HepG2 (cell line): ENCODE data around the gene UNG. TPM values are rescaled to one million over a fixed set of nuclear protein-coding genes. Genes with fewer than 3 reads are reported as not detected.

Experiments used
- ATAC-seq: fragments of 200-7000 bp; cut with Tn5 transposase; 3 replicates; pipeline ENCODE4 v1.9.1; 2020; ENCODE audit warnings: mild to moderate bottlenecking, moderate library complexity
- BruUV-seq: library from RNA; stranded (reverse); fragments of 400-500 nt; replicated peaks from 2 replicates; lab custom pipeline; 2021; lab: Mats Ljungman, UMichigan
- CTCF ChIA-PET: fragments of 300-600 bp; formaldehyde crosslinking; extraction: SDS; loops from one replicate; lab custom pipeline; 2021; ENCODE audit warnings: low total read pairs, inconsistent platforms, low intra/inter-chr PET ratio; lab: Yijun Ruan, JAX
- POLR2A ChIA-PET: fragments of 350-600 bp; sonication (Branson Sonifier 250); formaldehyde crosslinking; loops from one replicate; lab custom pipeline; 2020; ENCODE audit warnings: antibody characterized with exemption, inconsistent platforms; lab: Yijun Ruan, JAX
- DNase-seq: peaks from one replicate; pipeline ENCODE4 v3.0.0-alpha.2; 2015; ENCODE audit warnings: low spot score
- FAIRE-seq: peaks from 3 replicates; lab custom pipeline; 2011; peaks lifted over from hg19 to GRCh38; lab: Jason Lieb, UNC
- H2AFZ ChIP-seq: one replicate; pipeline ENCODE4 v1.6.1; 2011; ENCODE audit warnings: low read length, inconsistent platforms
- H3K27ac ChIP-seq: fragments of 300-600 bp; 3 replicates; pipeline ENCODE4 v1.8.0; 2011; ENCODE audit warnings: mixed run types, mild to moderate bottlenecking, mixed read lengths, low read length, inconsistent platforms; ENCODE audit not compliant: insufficient read depth; ENCODE audit errors: extremely low read length
- H3K27me3 ChIP-seq, 2 experiments: fragments of 200-600 bp in 1 of 2; 2 replicates in 1 of 2; 3 replicates in 1 of 2; pipeline versions ENCODE4 v1.6.0 to v1.8.0; 2011; ENCODE audit warnings: low read length in 2 of 2, mild to moderate bottlenecking in 2 of 2, moderate library complexity in 2 of 2, inconsistent platforms in 1 of 2; ENCODE audit not compliant: insufficient read depth in 2 of 2, control insufficient read depth in 1 of 2
- H3K36me3 ChIP-seq, 2 experiments: fragments of 200-600 bp in 1 of 2; replicated peaks in 1 of 2; 2 replicates in 1 of 2; 3 replicates in 1 of 2; pipeline versions ENCODE4 v1.5.1 to v1.8.0; 2011; ENCODE audit warnings: low read length in 2 of 2, inconsistent platforms in 1 of 2; ENCODE audit not compliant: insufficient read depth in 2 of 2, control insufficient read depth in 1 of 2
- H3K4me1 ChIP-seq: 2 replicates; pipeline ENCODE4 v1.5.1; 2012; ENCODE audit warnings: low read length, inconsistent platforms; ENCODE audit not compliant: insufficient read depth
- H3K4me2 ChIP-seq: 2 replicates; pipeline ENCODE4 v1.6.0; 2011; ENCODE audit warnings: low read depth, low read length, inconsistent platforms
- H3K4me3 ChIP-seq, 3 experiments: fragments of 200-600 bp in 1 of 3; sonication (generic), shearing (Covaris generic) in 1 of 3; replicated peaks in 1 of 3; 2 replicates each; pipeline ENCODE4 v1.5.1; 2011 to 2016; ENCODE audit warnings: low read length in 3 of 3, inconsistent platforms in 2 of 3, low read depth in 2 of 3, mild to moderate bottlenecking in 2 of 3, control low read depth in 1 of 3, mixed read lengths in 1 of 3; ENCODE audit not compliant: insufficient read depth in 1 of 3
- H3K79me2 ChIP-seq: one replicate; pipeline ENCODE4 v1.6.1; 2011; ENCODE audit warnings: low read length, inconsistent platforms; ENCODE audit not compliant: insufficient read depth
- H3K9ac ChIP-seq: 2 replicates; pipeline ENCODE4 v1.6.0; 2011; ENCODE audit warnings: mild to moderate bottlenecking, low read depth, low read length, inconsistent platforms; ENCODE audit not compliant: insufficient read depth
- H3K9me3 ChIP-seq: 2 replicates; pipeline ENCODE4 v1.5.1; 2012; ENCODE audit warnings: mild to moderate bottlenecking, low read length
- H4K20me1 ChIP-seq: 2 replicates; pipeline ENCODE4 v1.6.0; 2011; ENCODE audit warnings: inconsistent platforms, mild to moderate bottlenecking, low read length, moderate library complexity; ENCODE audit not compliant: insufficient read depth
- CEBPB ChIP-seq: IDR thresholded peaks from 2 replicates; pipeline ENCODE4 v1.6.1; 2011; ENCODE audit warnings: low read depth, low read length, improper control_type of control experiment, borderline replicate concordance
- HNRNPK ChIP-seq: fragments of 200-400 bp; formaldehyde crosslinking; IDR thresholded peaks from 2 replicates; pipeline ENCODE4 v1.6.1; 2018; ENCODE audit warnings: low read length, low read depth, moderate library complexity, mild to moderate bottlenecking; ENCODE audit not compliant: poor library complexity, severe bottlenecking
- TAF1 ChIP-seq: sonication (generic); formaldehyde crosslinking; IDR thresholded peaks from 2 replicates; pipeline ENCODE4 v1.4.0; 2020; ENCODE audit warnings: missing genetic modification reagents
- ZFP37 ChIP-seq: sonication (generic); formaldehyde crosslinking; IDR thresholded peaks from 2 replicates; pipeline ENCODE4 v1.4.0; 2020; ENCODE audit warnings: missing genetic modification reagents, borderline replicate concordance
- ZKSCAN1 ChIP-seq: fragments of 150-350 bp; IDR thresholded peaks from 2 replicates; pipeline ENCODE4 v1.6.1; 2014; ENCODE audit warnings: low read length
- ZMYM3 ChIP-seq: sonication (generic); formaldehyde crosslinking; IDR thresholded peaks from 2 replicates; pipeline ENCODE4 v1.5.1; 2020; ENCODE audit warnings: mild to moderate bottlenecking, missing genetic modification reagents
- ZNF501 ChIP-seq: sonication (generic); formaldehyde crosslinking; IDR thresholded peaks from 2 replicates; pipeline ENCODE4 v1.5.1; 2020; ENCODE audit warnings: mild to moderate bottlenecking, moderate library complexity, missing genetic modification reagents
- WGBS: methylation state at CpG from one replicate; pipeline ENCODE4 v1.1.6; 2017; ENCODE audit warnings: low lambda C conversion rate; 5-methylcytosine and 5-hydroxymethylcytosine counted together
- in situ Hi-C: cut with HindIII; loops from 2 replicates; pipeline ENCODE4 v1.10.0; 2017; ENCODE audit warnings: low pct_unique_long_range_greater_than_20kb; ENCODE audit not compliant: extremely low pct_ligation_motif_present
- intact Hi-C: fragments of 100-400 bp; cut with micrococcal nuclease; formaldehyde crosslinking; loops from one replicate; pipeline ENCODE4 v1.10.0; 2022; ENCODE audit not compliant: unreplicated experiment
- polyA plus RNA-seq, 8 experiments: library from polyadenylated mRNA; depleted of rRNA in 3 of 8; stranded (reverse) in 7 of 8; unstranded in 1 of 8; fragments of >200 nt; fragmentation: Illumina TruSeq in 4 of 8; extraction: Trizol in 4 of 8; gene quantifications; 2 replicates each; pipeline versions ENCODE4 v1.2.1 to v1.2.3, GENCODE V29; 2011 to 2016; ENCODE audit warnings: low read depth in 4 of 8, missing spikeins in 1 of 8, mixed read lengths in 1 of 8; ENCODE audit not compliant: insufficient read depth in 1 of 8
- total RNA-seq, 5 experiments: library from RNA; depleted of rRNA; stranded (reverse); fragments of >200 nt; fragmentation: Illumina TruSeq; extraction: Trizol; gene quantifications; 2 replicates each; pipeline ENCODE4 v1.2.3, GENCODE V29; 2016; ENCODE audit warnings: low read depth in 1 of 5
- TF ChIP-seq, protein P1 (sequence below): sonication (generic); formaldehyde crosslinking; IDR thresholded peaks from 2 replicates; pipeline ENCODE4 v1.8.0; 2022; ENCODE audit warnings: mild to moderate bottlenecking, missing genetic modification reagents
- TF ChIP-seq, protein P2 (sequence below): sonication (generic); formaldehyde crosslinking; IDR thresholded peaks from 2 replicates; pipeline ENCODE4 v1.5.0; 2020; ENCODE audit warnings: missing genetic modification reagents
- TF ChIP-seq, protein P3 (sequence below): sonication (generic); formaldehyde crosslinking; IDR thresholded peaks from 2 replicates; pipeline ENCODE4 v1.4.0; 2020; ENCODE audit warnings: missing genetic modification reagents, borderline replicate concordance
- TF ChIP-seq, protein P4 (sequence below), 2 experiments: fragments of 450-650 bp in 1 of 2; sonication (generic) in 1 of 2; formaldehyde crosslinking; IDR thresholded peaks; 2 replicates each; pipeline versions ENCODE4 v1.5.0 to v1.8.0; 2020 to 2022; ENCODE audit warnings: mild to moderate bottlenecking in 1 of 2, missing genetic modification reagents in 1 of 2

UNG gene
- total and polyA plus RNA-seq, 2 of the 13 experiments (the other 11 are each of a cell fraction or from before 2014, with no cell fraction given): 23.3 to 114 TPM

DNA sequence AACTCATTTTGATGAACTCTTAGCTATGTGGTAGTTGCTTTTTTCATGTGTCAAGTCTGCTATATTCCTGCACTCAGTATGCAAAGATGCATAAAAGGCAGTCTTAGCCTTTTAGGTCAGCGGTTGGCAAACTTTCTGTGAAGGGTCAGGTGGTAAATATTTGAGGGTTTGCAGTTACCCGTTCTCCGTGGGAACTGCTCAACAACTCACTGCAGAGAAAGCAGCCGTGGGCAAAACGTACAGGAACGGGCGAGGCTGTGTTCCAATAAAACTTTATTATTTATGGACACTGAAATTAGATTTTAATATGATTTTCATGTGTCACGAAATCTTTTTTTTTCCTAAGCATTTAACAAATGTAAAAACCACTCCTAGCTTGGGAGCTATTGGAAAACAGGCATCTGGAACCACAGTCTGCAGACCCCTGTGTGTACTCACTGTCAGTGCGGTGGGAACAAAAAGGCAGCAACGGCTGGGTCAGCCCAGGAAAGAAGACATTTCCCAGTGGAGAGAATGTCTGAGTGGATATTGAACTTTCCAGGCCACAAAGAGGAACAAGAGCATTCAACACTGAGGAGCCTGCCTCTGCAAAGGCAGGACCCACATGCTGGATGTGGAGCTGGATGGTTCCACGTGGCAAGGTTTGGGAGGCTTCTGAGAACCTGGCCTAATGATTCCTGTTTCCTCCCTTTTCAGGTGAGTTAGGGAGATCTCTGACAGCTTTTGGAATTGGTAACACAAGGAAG, 15.5 kb downstream of the UNG start (continued):
- TF ChIP-seq, protein P1, sequence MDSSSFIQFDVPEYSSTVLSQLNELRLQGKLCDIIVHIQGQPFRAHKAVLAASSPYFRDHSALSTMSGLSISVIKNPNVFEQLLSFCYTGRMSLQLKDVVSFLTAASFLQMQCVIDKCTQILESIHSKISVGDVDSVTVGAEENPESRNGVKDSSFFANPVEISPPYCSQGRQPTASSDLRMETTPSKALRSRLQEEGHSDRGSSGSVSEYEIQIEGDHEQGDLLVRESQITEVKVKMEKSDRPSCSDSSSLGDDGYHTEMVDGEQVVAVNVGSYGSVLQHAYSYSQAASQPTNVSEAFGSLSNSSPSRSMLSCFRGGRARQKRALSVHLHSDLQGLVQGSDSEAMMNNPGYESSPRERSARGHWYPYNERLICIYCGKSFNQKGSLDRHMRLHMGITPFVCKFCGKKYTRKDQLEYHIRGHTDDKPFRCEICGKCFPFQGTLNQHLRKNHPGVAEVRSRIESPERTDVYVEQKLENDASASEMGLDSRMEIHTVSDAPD (CRISPR knock-in tag): no peak
- no peak for TF ChIP-seq CEBPB
- TF ChIP-seq, protein P2, sequence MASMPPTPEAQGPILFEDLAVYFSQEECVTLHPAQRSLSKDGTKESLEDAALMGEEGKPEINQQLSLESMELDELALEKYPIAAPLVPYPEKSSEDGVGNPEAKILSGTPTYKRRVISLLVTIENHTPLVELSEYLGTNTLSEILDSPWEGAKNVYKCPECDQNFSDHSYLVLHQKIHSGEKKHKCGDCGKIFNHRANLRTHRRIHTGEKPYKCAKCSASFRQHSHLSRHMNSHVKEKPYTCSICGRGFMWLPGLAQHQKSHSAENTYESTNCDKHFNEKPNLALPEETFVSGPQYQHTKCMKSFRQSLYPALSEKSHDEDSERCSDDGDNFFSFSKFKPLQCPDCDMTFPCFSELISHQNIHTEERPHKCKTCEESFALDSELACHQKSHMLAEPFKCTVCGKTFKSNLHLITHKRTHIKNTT (CRISPR knock-in tag): no peak

DNA sequence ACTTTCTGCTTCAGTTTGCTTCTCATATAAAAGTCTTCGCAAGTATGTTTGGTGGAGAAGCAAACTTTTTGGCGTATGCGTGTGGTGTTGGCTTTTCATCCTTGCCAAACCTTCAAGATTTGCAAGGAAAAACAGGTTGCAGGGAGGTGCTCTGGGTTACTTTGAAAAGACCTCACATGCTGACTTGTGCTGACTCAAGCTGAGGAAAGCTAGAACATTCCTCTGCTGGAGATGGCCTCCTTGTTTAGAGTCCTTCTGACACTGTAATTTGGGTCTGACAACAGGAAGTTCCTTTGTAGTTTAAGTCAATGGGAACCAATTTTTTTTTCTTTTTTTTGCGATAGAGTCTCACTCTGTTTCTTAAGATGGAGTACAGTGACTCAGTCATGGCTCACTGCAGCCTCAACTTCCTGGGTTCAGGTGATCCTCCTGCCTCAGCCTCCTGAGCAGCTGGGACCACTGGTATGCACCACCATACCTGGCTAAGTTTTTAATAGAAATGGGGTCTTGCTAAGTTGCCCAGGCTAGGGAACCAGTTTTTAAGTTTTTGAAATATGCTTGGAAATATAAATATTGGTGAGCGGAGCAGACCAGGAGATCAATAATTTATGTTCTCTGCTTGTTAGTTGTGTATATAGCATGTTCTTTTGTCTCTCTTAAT, 16.4 kb downstream of the UNG start:
- Histone ChIP-seq H3K4me1 (peaks cover 81% of the 10 kb centered on the region), H3K36me3 (peaks cover under 1 to 3% of the 10 kb centered on the region in 2 experiments; a peak in 3 of 5 replicates), H3K4me3 (peak overlapping the region in 1 of 3 experiments; percentile 56; a peak in 1 of 6 replicates), H3K27ac (peak overlapping the region; percentile 79), H3K4me2 (peak overlapping the region; percentile 74), H3K9me3 (no peaks in the 10 kb centered on the region), H2AFZ (no peak overlapping the region), H3K79me2 (peaks cover 13% of the 10 kb centered on the region), H3K27me3 (no peaks in the 10 kb centered on the region), H4K20me1 (no peaks in the 10 kb centered on the region), H3K9ac (peak overlapping the region; percentile 66)
- CTCF ChIA-PET: no interaction called here
- no peak for ATAC-seq
- no peak for FAIRE-seq
- WGBS: 93% methylated on average over 5 of the region's 5 CpGs
- BruUV-seq: no TSS peak
- POLR2A ChIA-PET: interaction anchor here (1.0 to 1.7 kb wide), 3 partner anchors 16 to 85 kb away, joined by 3 to 6 read pairs (median 3); no protein-coding TSS in a partner anchor
- peak; percentile 5 for DNase-seq
- intact Hi-C loops (no loop called here), in situ Hi-C loops (no loop called here)
- TF ChIP-seq ZKSCAN1: no peak
- no peak for TF ChIP-seq HNRNPK
- TF ChIP-seq ZFP37 (CRISPR knock-in tag): no peak
- TF ChIP-seq, protein P3, sequence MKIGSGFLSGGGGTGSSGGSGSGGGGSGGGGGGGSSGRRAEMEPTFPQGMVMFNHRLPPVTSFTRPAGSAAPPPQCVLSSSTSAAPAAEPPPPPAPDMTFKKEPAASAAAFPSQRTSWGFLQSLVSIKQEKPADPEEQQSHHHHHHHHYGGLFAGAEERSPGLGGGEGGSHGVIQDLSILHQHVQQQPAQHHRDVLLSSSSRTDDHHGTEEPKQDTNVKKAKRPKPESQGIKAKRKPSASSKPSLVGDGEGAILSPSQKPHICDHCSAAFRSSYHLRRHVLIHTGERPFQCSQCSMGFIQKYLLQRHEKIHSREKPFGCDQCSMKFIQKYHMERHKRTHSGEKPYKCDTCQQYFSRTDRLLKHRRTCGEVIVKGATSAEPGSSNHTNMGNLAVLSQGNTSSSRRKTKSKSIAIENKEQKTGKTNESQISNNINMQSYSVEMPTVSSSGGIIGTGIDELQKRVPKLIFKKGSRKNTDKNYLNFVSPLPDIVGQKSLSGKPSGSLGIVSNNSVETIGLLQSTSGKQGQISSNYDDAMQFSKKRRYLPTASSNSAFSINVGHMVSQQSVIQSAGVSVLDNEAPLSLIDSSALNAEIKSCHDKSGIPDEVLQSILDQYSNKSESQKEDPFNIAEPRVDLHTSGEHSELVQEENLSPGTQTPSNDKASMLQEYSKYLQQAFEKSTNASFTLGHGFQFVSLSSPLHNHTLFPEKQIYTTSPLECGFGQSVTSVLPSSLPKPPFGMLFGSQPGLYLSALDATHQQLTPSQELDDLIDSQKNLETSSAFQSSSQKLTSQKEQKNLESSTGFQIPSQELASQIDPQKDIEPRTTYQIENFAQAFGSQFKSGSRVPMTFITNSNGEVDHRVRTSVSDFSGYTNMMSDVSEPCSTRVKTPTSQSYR (CRISPR knock-in tag): no peak
- TF ChIP-seq ZNF501 (CRISPR knock-in tag): no peak
- TF ChIP-seq ZMYM3 (CRISPR knock-in tag): peak; percentile 56; the same call in 1 of the 2 replicates
- TF ChIP-seq, protein P4, sequence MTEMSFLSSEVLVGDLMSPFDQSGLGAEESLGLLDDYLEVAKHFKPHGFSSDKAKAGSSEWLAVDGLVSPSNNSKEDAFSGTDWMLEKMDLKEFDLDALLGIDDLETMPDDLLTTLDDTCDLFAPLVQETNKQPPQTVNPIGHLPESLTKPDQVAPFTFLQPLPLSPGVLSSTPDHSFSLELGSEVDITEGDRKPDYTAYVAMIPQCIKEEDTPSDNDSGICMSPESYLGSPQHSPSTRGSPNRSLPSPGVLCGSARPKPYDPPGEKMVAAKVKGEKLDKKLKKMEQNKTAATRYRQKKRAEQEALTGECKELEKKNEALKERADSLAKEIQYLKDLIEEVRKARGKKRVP (CRISPR knock-in tag; IDR thresholded peaks at IDR 0.05): no peak
- TF ChIP-seq TAF1 (CRISPR knock-in tag): no peak
